ENCODE data around the gene NABP1. TPM values are rescaled to one million over a fixed set of nuclear protein-coding genes. Genes with fewer than 3 reads are reported as not detected.

NABP1 gene
- total RNA-seq, 1 experiment from 2014 or later: 5.8 TPM

DNA sequence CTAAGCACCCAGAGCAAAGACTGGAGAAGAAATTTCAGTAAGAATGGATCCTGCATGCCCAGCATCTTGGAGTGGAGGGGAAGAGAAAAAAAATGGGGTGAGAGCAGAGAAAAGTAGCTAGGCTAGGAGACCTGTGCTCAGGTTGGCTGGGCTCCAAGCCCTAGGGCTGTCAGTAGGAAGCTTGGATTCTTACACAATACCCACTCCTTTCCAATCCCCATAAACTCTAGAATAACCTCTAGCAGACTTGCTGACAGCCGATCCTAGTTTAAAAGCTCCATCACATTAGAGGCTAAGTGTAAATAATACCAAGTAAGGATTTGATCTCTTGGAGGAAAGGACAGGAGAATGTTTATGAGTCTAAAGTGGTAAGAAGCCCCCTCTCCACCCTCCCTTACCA lies 46.2 kb upstream of the NABP1 start:
- ChIA-PET POLR2A (no interaction called here), CTCF (no interaction called here)
- Mint-ChIP-seq H3K9me3 (peaks cover under 1% of the 10 kb centered on the region; the same call in 1 of the 2 replicates), H3K4me3 (no peak overlapping the region), H3K4me1 (no peaks in the 10 kb centered on the region), H3K27me3 (ENCODE audit: low read depth) (no peaks in the 10 kb centered on the region), H3K36me3 (no peaks in the 10 kb centered on the region), H3K27ac (no peak overlapping the region)
- no peak for TF ChIP-seq MYBL2 (CRISPR knock-in tag; IDR thresholded peaks at IDR 0.05)
- TF ChIP-seq EMX1 (CRISPR knock-in tag; IDR thresholded peaks at IDR 0.05): no peak
- TF ChIP-seq, protein P1, sequence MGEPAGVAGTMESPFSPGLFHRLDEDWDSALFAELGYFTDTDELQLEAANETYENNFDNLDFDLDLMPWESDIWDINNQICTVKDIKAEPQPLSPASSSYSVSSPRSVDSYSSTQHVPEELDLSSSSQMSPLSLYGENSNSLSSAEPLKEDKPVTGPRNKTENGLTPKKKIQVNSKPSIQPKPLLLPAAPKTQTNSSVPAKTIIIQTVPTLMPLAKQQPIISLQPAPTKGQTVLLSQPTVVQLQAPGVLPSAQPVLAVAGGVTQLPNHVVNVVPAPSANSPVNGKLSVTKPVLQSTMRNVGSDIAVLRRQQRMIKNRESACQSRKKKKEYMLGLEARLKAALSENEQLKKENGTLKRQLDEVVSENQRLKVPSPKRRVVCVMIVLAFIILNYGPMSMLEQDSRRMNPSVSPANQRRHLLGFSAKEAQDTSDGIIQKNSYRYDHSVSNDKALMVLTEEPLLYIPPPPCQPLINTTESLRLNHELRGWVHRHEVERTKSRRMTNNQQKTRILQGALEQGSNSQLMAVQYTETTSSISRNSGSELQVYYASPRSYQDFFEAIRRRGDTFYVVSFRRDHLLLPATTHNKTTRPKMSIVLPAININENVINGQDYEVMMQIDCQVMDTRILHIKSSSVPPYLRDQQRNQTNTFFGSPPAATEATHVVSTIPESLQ (CRISPR knock-in tag; IDR thresholded peaks at IDR 0.05): no peak
- no peak for TF ChIP-seq JUN (CRISPR knock-in tag; IDR thresholded peaks at IDR 0.05)
- no peak for DNase-seq (ENCODE audit: low spot score)
- no peak for ATAC-seq

DNA sequence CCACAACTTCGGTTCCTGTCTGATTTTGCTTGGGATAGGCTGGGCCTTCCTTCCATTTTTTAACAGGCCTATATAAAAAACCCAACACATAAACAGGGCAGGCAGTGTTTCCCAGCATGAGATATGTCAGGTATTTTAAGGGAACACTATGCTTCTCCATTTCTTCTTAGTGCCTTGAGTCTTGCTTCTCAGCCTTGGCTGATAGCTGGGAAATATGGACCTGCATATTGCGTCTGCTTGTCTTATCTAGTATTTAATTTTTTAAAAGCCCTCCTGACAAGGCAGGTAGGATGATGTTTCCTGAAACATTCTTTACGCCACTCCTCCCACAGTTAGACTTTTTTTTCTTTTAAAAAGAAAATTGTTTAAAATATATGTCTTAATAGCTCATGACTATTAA lies 45.5 kb upstream of the NABP1 start:
- ATAC-seq (no peak), DNase-seq (ENCODE audit: low spot score) (no peak)
- no peak overlapping the region for H3K27ac Mint-ChIP-seq
- TF ChIP-seq ZNF671 (CRISPR knock-in tag; IDR thresholded peaks at IDR 0.05): no peak
- no peak for TF ChIP-seq NR3C1 (CRISPR knock-in tag; conservative IDR thresholded peaks at IDR 0.05; ENCODE audit: low read depth)
- no peak for TF ChIP-seq SP1 (CRISPR knock-in tag; conservative IDR thresholded peaks at IDR 0.05)
- no peak for TF ChIP-seq ZNF416 (CRISPR knock-in tag; IDR thresholded peaks at IDR 0.05)
- no peak for TF ChIP-seq AFF4 (CRISPR knock-in tag; IDR thresholded peaks at IDR 0.05; ENCODE audit: borderline replicate concordance)
- no peak for TF ChIP-seq MYBL2 (CRISPR knock-in tag; IDR thresholded peaks at IDR 0.05)
- no peak for TF ChIP-seq FOXJ3 (CRISPR knock-in tag; IDR thresholded peaks at IDR 0.05; ENCODE audit: borderline replicate concordance)
- TF ChIP-seq FOXK1 (CRISPR knock-in tag; IDR thresholded peaks at IDR 0.05): no peak
- no peak for TF ChIP-seq ZBTB43 (CRISPR knock-in tag; IDR thresholded peaks at IDR 0.05)
- TF ChIP-seq ZNF121 (CRISPR knock-in tag; IDR thresholded peaks at IDR 0.05): no peak
- TF ChIP-seq, protein P2, sequence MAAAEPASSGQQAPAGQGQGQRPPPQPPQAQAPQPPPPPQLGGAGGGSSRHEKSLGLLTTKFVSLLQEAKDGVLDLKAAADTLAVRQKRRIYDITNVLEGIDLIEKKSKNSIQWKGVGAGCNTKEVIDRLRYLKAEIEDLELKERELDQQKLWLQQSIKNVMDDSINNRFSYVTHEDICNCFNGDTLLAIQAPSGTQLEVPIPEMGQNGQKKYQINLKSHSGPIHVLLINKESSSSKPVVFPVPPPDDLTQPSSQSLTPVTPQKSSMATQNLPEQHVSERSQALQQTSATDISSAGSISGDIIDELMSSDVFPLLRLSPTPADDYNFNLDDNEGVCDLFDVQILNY (CRISPR knock-in tag; IDR thresholded peaks at IDR 0.05): no peak
- TF ChIP-seq ZNF219 (CRISPR knock-in tag; IDR thresholded peaks at IDR 0.05; ENCODE audit: borderline replicate concordance): no peak
- TF ChIP-seq, protein P3, sequence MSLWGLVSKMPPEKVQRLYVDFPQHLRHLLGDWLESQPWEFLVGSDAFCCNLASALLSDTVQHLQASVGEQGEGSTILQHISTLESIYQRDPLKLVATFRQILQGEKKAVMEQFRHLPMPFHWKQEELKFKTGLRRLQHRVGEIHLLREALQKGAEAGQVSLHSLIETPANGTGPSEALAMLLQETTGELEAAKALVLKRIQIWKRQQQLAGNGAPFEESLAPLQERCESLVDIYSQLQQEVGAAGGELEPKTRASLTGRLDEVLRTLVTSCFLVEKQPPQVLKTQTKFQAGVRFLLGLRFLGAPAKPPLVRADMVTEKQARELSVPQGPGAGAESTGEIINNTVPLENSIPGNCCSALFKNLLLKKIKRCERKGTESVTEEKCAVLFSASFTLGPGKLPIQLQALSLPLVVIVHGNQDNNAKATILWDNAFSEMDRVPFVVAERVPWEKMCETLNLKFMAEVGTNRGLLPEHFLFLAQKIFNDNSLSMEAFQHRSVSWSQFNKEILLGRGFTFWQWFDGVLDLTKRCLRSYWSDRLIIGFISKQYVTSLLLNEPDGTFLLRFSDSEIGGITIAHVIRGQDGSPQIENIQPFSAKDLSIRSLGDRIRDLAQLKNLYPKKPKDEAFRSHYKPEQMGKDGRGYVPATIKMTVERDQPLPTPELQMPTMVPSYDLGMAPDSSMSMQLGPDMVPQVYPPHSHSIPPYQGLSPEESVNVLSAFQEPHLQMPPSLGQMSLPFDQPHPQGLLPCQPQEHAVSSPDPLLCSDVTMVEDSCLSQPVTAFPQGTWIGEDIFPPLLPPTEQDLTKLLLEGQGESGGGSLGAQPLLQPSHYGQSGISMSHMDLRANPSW (CRISPR knock-in tag; conservative IDR thresholded peaks at IDR 0.05; ENCODE audit: low read depth): no peak
- TF ChIP-seq GRHL2 (CRISPR knock-in tag; IDR thresholded peaks at IDR 0.05; ENCODE audit: insufficient replicate concordance, severe bottlenecking): no peak
- no peak for TF ChIP-seq TCF7 (CRISPR knock-in tag; IDR thresholded peaks at IDR 0.05; ENCODE audit: low read depth)
- no peak for TF ChIP-seq TEAD4 (CRISPR knock-in tag; IDR thresholded peaks at IDR 0.05)
- no peak for TF ChIP-seq PRRX2 (CRISPR knock-in tag; IDR thresholded peaks at IDR 0.05)
- TF ChIP-seq SOX15 (CRISPR knock-in tag; IDR thresholded peaks at IDR 0.05): no peak
- ChIA-PET POLR2A (no interaction called here), CTCF (no interaction called here)
- peaks cover 6% of the 10 kb centered on the region; the same call in 1 of the 2 replicates for H3K9me3 Mint-ChIP-seq
- H3K4me1 Mint-ChIP-seq: peaks cover 5% of the 10 kb centered on the region
- peaks cover 4% of the 10 kb centered on the region; the same call in 1 of the 2 replicates for H3K27me3 Mint-ChIP-seq (ENCODE audit: low read depth)
- no peaks in the 10 kb centered on the region; the same call in 1 of the 2 replicates for H3K36me3 Mint-ChIP-seq
- H3K4me3 Mint-ChIP-seq: no peak overlapping the region

Data from WTC11 (cell line).